ENCODE data around the gene ANKFN1. TPM values are rescaled to one million over a fixed set of nuclear protein-coding genes. Genes with fewer than 3 reads are reported as not detected.

Gene ANKFN1
- polyA plus RNA-seq, 3 donors: not detected

DNA sequence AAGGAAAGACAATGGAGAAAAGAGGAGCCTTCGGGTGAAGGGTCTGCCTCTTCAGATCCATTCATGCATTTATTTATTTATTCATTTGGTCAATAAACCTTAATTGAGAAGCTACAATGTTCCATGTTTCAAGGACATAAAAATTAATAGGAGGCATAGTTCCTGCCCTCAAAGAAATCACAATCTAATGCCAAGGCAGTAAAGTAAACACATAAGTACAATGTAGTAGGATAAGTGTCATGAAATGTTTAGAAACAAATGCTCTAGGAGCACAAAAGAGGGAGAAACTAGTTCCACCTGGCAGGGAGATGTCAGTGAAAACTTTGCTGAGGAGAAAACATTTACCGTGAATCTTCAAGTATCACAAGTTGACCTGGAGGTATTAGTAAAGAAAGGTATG is 336.7 kb downstream of the ANKFN1 start:
- intact Hi-C loops (cut with micrococcal nuclease): no loop called here
- WGBS (ENCODE audit: insufficient coverage): 100% methylated on average over 1 of the region's 2 CpGs

DNA sequence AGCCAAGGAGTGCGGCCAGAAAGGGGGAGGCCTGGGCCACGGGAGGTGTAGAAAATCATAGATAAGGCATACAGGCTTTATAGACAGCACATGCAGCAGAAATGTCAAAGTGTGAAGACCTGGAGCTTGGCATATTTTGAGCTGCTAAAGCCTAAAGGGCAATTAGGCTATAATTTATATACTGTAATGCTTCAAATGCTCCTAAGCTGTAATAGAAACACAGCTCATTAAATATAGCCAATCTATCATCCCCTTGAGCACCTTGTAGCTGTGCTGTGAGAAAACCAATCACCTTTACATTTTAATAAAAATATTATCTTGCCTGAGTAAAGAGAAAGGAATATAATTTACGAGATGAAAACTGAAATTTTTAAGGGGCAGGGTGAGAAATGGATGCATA is 342.3 kb downstream of the ANKFN1 start:
- H3K27me3 ChIP-seq (ENCODE audit: control insufficient read depth in 2 of 2, insufficient read depth in 2 of 2, low read length in 2 of 2): no peaks in the 10 kb centered on the region
- no peak overlapping the region for H3K9ac ChIP-seq (ENCODE audit: insufficient read depth, low read length, poor library complexity, severe bottlenecking)
- H3K4me1 ChIP-seq (ENCODE audit: control insufficient read depth in 1 of 2, insufficient read depth in 2 of 2, low read length in 2 of 2): no peaks in the 10 kb centered on the region
- no peak overlapping the region for H3K4me3 Mint-ChIP-seq
- no peaks in the 10 kb centered on the region for H3K9me3 Mint-ChIP-seq
- intact Hi-C loops (cut with micrococcal nuclease): no loop called here
- H2AFZ ChIP-seq (ENCODE audit: insufficient read depth, low read depth, low read length, poor library complexity, severe bottlenecking): no peak overlapping the region
- H3K4me2 ChIP-seq (replicated peaks; ENCODE audit: extremely low read depth, low read length, poor library complexity, severe bottlenecking): no peak overlapping the region
- DNase-seq: no peak
- H3K36me3 Mint-ChIP-seq: no peaks in the 10 kb centered on the region
- no peaks in the 10 kb centered on the region for H3K36me3 ChIP-seq (replicated peaks in 1 of 2; ENCODE audit: control insufficient read depth in 1 of 2, insufficient read depth in 2 of 2, low read length in 2 of 2)
- H3K79me2 ChIP-seq (ENCODE audit: insufficient read depth, low read length): no peaks in the 10 kb centered on the region
- H3K27me3 Mint-ChIP-seq (ENCODE audit: low read depth in 3 of 3): peaks cover 0 to 2% (median 0%) of the 10 kb centered on the region in 3 donors
- no peak for TF ChIP-seq CTCF (IDR thresholded peaks at IDR 0.05)
- H3K27ac ChIP-seq (ENCODE audit: low read depth in 1 of 2, low read length in 2 of 2): no peak overlapping the region
- no peaks in the 10 kb centered on the region for H4K20me1 ChIP-seq (ENCODE audit: insufficient read depth, low read length)
- H3K4me1 Mint-ChIP-seq: no peaks in the 10 kb centered on the region
- no peaks in the 10 kb centered on the region for H3K9me3 ChIP-seq (replicated peaks in 1 of 2; ENCODE audit: control insufficient read depth in 1 of 2, insufficient read depth in 1 of 2, low read length in 2 of 2)
- no peak overlapping the region for H3K27ac Mint-ChIP-seq
- H3K4me3 ChIP-seq (replicated peaks in 1 of 3; ENCODE audit: low read depth in 2 of 3, low read length in 3 of 3): no peak overlapping the region
- 100% methylated on average over 2 of the region's 3 CpGs for WGBS (ENCODE audit: insufficient coverage)

More for the DNA sequence above, 336.7 kb downstream of the ANKFN1 start:
- Mint-ChIP-seq H3K4me1 (no peaks in the 10 kb centered on the region), H3K9me3 (no peaks in the 10 kb centered on the region), H3K36me3 (no peaks in the 10 kb centered on the region), H3K27me3 (ENCODE audit: low read depth in 3 of 3) (peaks cover 0 to 3% (median 0%) of the 10 kb centered on the region in 3 donors), H3K4me3 (no peak overlapping the region), H3K27ac (no peak overlapping the region)
- no peak overlapping the region for H2AFZ ChIP-seq (ENCODE audit: insufficient read depth, low read depth, low read length, poor library complexity, severe bottlenecking)
- H4K20me1 ChIP-seq (ENCODE audit: insufficient read depth, low read length): no peaks in the 10 kb centered on the region
- no peaks in the 10 kb centered on the region for H3K79me2 ChIP-seq (ENCODE audit: insufficient read depth, low read length)
- H3K4me2 ChIP-seq (replicated peaks; ENCODE audit: extremely low read depth, low read length, poor library complexity, severe bottlenecking): no peak overlapping the region
- H3K27ac ChIP-seq (ENCODE audit: low read depth in 1 of 2, low read length in 2 of 2): no peak overlapping the region
- H3K36me3 ChIP-seq (replicated peaks in 1 of 2; ENCODE audit: control insufficient read depth in 1 of 2, insufficient read depth in 2 of 2, low read length in 2 of 2): no peaks in the 10 kb centered on the region
- no peak overlapping the region for H3K9ac ChIP-seq (ENCODE audit: insufficient read depth, low read length, poor library complexity, severe bottlenecking)
- H3K4me3 ChIP-seq (replicated peaks in 1 of 3; ENCODE audit: low read depth in 2 of 3, low read length in 3 of 3): no peak overlapping the region
- no peak for TF ChIP-seq CTCF (IDR thresholded peaks at IDR 0.05)
- H3K9me3 ChIP-seq (replicated peaks in 1 of 2; ENCODE audit: control insufficient read depth in 1 of 2, insufficient read depth in 1 of 2, low read length in 2 of 2): no peaks in the 10 kb centered on the region
- DNase-seq: no peak
- no peaks in the 10 kb centered on the region for H3K4me1 ChIP-seq (ENCODE audit: control insufficient read depth in 1 of 2, insufficient read depth in 2 of 2, low read length in 2 of 2)
- no peaks in the 10 kb centered on the region for H3K27me3 ChIP-seq (ENCODE audit: control insufficient read depth in 2 of 2, insufficient read depth in 2 of 2, low read length in 2 of 2)
